Measurements from ENCODE around the gene CTNNBIP1.
A peak's percentile ranks its signal among the peaks of the same experiment; 100 is the strongest.

CTNNBIP1 gene

DNA sequence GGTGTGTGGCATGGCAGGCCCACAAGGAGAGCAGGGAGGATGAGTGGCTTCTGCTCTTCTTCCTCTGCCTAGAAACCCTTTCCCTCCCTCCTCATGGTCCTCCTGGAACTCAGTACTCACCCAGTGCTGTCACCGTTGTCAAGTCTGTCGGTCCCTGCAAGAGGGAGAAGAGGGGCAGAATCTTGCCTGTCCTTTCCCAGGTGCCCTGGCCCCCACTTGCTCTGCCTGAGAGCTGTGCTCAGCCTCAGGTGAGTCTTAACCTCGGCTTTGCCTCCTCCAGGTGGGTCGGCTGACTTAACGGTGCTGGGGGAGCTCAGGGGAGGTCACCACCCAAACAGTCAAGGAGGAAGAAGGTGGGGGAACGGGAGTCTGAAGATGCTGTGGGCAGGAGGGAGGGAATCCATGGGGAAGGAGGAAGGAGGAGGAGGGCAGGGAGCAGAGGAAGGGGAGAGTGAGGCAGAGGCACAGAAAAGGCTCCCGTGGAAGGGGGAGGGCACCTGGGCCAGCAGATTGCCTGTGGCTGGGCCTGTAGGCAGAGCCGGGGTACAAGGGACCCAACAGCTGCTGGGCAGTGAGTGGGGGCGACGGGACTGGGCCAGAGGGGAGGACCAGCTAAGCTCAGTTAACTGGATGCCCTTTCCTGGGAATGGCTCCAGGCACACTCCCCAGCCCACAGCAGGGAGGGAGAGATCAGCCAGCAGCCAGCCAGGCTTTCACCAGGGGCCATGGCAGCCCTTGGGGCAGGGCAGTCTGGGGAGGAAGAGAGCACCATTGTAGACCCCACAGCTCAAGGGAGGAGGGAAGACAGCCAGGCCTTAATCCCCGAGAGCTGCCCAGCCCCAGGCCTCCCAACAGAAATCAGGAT, 26.3 kb downstream of the CTNNBIP1 start:
- H3K36me3 ChIP-seq (ENCODE audit: control insufficient read depth, insufficient read depth, low read length), result no peaks in the 10 kb centered on the region
- H3K4me1 ChIP-seq (ENCODE audit: control insufficient read depth, insufficient read depth, low read length), result no peaks in the 10 kb centered on the region
- H3K9me3 ChIP-seq (ENCODE audit: control insufficient read depth, low read length), result no peaks in the 10 kb centered on the region
- H3K4me3 ChIP-seq (ENCODE audit: low read length), result no peak overlapping the region
- H3K9ac ChIP-seq (ENCODE audit: low read length), result no peak overlapping the region
- no peaks in the 10 kb centered on the region for H3K27me3 ChIP-seq (ENCODE audit: control insufficient read depth, insufficient read depth, low read length)

GRCh38 chr1:9882945-9883303, 27.1 kb downstream of the CTNNBIP1 start:
- no peaks in the 10 kb centered on the region for H3K36me3 ChIP-seq (ENCODE audit: control insufficient read depth, insufficient read depth, low read length)
- no peaks in the 10 kb centered on the region for H3K9me3 ChIP-seq (ENCODE audit: control insufficient read depth, low read length)
- H3K4me1 ChIP-seq (ENCODE audit: control insufficient read depth, insufficient read depth, low read length), result peaks cover 6% of the 10 kb centered on the region
- no peak overlapping the region for H3K9ac ChIP-seq (ENCODE audit: low read length)
- H3K27me3 ChIP-seq (ENCODE audit: control insufficient read depth, insufficient read depth, low read length), result no peaks in the 10 kb centered on the region
- no peak overlapping the region for H3K4me3 ChIP-seq (ENCODE audit: low read length)

DNA sequence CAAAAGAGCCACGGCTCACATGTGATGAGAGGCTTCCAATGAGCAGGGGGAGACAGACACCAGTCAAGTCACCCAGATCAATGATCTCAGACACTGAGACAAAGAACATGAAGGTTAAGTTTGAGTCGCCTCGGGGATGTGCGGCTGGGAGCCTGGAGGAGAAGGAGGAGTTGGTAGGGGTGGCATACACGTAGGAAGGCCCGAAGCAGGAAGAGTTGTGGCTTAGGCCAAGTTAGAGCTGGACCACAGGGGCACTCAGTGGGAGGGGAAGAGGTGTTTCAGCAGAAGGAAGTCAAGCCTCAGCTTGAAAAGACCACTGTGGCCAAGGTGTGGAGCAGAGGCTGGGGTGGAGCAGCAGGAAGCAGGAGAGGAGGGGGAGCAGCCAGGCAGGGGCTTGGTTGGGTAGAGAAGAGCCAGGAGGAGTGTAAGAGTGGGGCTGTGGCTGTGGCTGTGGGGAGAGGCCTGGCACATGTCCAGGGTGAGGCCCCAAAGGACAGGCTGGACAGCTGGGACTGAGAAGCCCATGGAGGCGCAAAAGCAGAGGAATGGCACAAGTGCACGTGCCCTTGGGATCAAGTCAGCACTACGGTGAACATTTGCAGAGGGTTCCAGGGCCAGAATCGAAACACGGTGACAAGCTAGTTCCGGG, 27.6 kb downstream of the CTNNBIP1 start:
- Histone ChIP-seq H3K9ac (ENCODE audit: low read length) (no peak overlapping the region), H3K27me3 (ENCODE audit: control insufficient read depth, insufficient read depth, low read length) (no peaks in the 10 kb centered on the region), H3K9me3 (ENCODE audit: control insufficient read depth, low read length) (no peaks in the 10 kb centered on the region), H3K4me3 (ENCODE audit: low read length) (no peak overlapping the region), H3K4me1 (ENCODE audit: control insufficient read depth, insufficient read depth, low read length) (peaks cover 11% of the 10 kb centered on the region), H3K36me3 (ENCODE audit: control insufficient read depth, insufficient read depth, low read length) (no peaks in the 10 kb centered on the region)

GRCh38 chr1:9881838-9882249, 28.2 kb downstream of the CTNNBIP1 start:
- no peaks in the 10 kb centered on the region for H3K9me3 ChIP-seq (ENCODE audit: control insufficient read depth, low read length)
- no peak overlapping the region for H3K9ac ChIP-seq (ENCODE audit: low read length)
- H3K4me3 ChIP-seq (ENCODE audit: low read length), result no peak overlapping the region
- H3K36me3 ChIP-seq (ENCODE audit: control insufficient read depth, insufficient read depth, low read length), result no peaks in the 10 kb centered on the region
- peaks cover 11% of the 10 kb centered on the region for H3K4me1 ChIP-seq (ENCODE audit: control insufficient read depth, insufficient read depth, low read length)
- H3K27me3 ChIP-seq (ENCODE audit: control insufficient read depth, insufficient read depth, low read length), result no peaks in the 10 kb centered on the region

- Histone ChIP-seq H3K4me1 (ENCODE audit: control insufficient read depth, insufficient read depth, low read length) (peaks cover 24% of the 10 kb centered on the region), H3K36me3 (ENCODE audit: control insufficient read depth, insufficient read depth, low read length) (no peaks in the 10 kb centered on the region), H3K9ac (ENCODE audit: low read length) (no peak overlapping the region), H3K4me3 (ENCODE audit: low read length) (no peak overlapping the region), H3K27me3 (ENCODE audit: control insufficient read depth, insufficient read depth, low read length) (no peaks in the 10 kb centered on the region), H3K9me3 (ENCODE audit: control insufficient read depth, low read length) (no peaks in the 10 kb centered on the region)
Measured at GRCh38 chr1:9878404-9878803, 31.7 kb downstream of the CTNNBIP1 start.

GRCh38 chr1:9877962-9878361, 32.1 kb downstream of the CTNNBIP1 start:
- Histone ChIP-seq H3K4me1 (ENCODE audit: control insufficient read depth, insufficient read depth, low read length) (peaks cover 29% of the 10 kb centered on the region), H3K27me3 (ENCODE audit: control insufficient read depth, insufficient read depth, low read length) (no peaks in the 10 kb centered on the region), H3K9me3 (ENCODE audit: control insufficient read depth, low read length) (no peaks in the 10 kb centered on the region), H3K4me3 (ENCODE audit: low read length) (no peak overlapping the region), H3K36me3 (ENCODE audit: control insufficient read depth, insufficient read depth, low read length) (no peaks in the 10 kb centered on the region), H3K9ac (ENCODE audit: low read length) (no peak overlapping the region)

- Histone ChIP-seq H3K9ac (ENCODE audit: low read length) (no peak overlapping the region), H3K4me3 (ENCODE audit: low read length) (no peak overlapping the region), H3K4me1 (ENCODE audit: control insufficient read depth, insufficient read depth, low read length) (peaks cover 34% of the 10 kb centered on the region), H3K36me3 (ENCODE audit: control insufficient read depth, insufficient read depth, low read length) (peaks cover under 1% of the 10 kb centered on the region), H3K9me3 (ENCODE audit: control insufficient read depth, low read length) (no peaks in the 10 kb centered on the region), H3K27me3 (ENCODE audit: control insufficient read depth, insufficient read depth, low read length) (no peaks in the 10 kb centered on the region)
Measured at GRCh38 chr1:9875636-9876000, 34.5 kb downstream of the CTNNBIP1 start.

- Histone ChIP-seq H3K36me3 (ENCODE audit: control insufficient read depth, insufficient read depth, low read length) (peaks cover 6% of the 10 kb centered on the region), H3K27me3 (ENCODE audit: control insufficient read depth, insufficient read depth, low read length) (no peaks in the 10 kb centered on the region), H3K4me1 (ENCODE audit: control insufficient read depth, insufficient read depth, low read length) (peaks cover 34% of the 10 kb centered on the region), H3K9ac (ENCODE audit: low read length) (peak overlapping the region; percentile 33), H3K4me3 (ENCODE audit: low read length) (no peak overlapping the region), H3K9me3 (ENCODE audit: control insufficient read depth, low read length) (no peaks in the 10 kb centered on the region)
Measured at GRCh38 chr1:9874959-9875635, 35.0 kb downstream of the CTNNBIP1 start.

GRCh38 chr1:9874412-9874811, 35.7 kb downstream of the CTNNBIP1 start:
- peak overlapping the region; percentile 33 for H3K9ac ChIP-seq (ENCODE audit: low read length)
- H3K9me3 ChIP-seq (ENCODE audit: control insufficient read depth, low read length), result no peaks in the 10 kb centered on the region
- peaks cover 34% of the 10 kb centered on the region for H3K4me1 ChIP-seq (ENCODE audit: control insufficient read depth, insufficient read depth, low read length)
- no peak overlapping the region for H3K4me3 ChIP-seq (ENCODE audit: low read length)
- no peaks in the 10 kb centered on the region for H3K27me3 ChIP-seq (ENCODE audit: control insufficient read depth, insufficient read depth, low read length)
- H3K36me3 ChIP-seq (ENCODE audit: control insufficient read depth, insufficient read depth, low read length), result peaks cover 8% of the 10 kb centered on the region

DNA sequence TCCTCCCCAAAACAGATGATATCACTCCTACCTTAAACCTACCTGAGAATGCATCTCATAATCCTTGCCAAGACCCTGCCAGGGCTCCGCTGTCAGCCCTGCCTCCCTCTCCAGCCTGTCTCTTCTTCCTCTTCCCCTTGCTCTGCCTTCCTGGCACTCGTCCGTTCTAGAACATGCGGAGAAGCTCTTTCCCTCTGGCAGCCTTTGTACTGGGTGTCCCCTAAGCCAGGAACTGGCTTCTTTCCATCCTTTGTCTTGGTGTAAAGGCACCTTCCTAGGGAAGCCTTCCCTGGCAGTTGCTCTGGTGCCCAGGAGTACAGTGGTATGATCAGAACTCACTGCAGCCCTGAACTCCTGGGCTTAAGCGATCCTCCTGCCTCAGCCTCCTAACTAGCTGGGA, 36.1 kb downstream of the CTNNBIP1 start:
- no peaks in the 10 kb centered on the region for H3K27me3 ChIP-seq (ENCODE audit: control insufficient read depth, insufficient read depth, low read length)
- H3K4me1 ChIP-seq (ENCODE audit: control insufficient read depth, insufficient read depth, low read length), result peaks cover 34% of the 10 kb centered on the region
- no peak overlapping the region for H3K9ac ChIP-seq (ENCODE audit: low read length)
- no peak overlapping the region for H3K4me3 ChIP-seq (ENCODE audit: low read length)
- no peaks in the 10 kb centered on the region for H3K9me3 ChIP-seq (ENCODE audit: control insufficient read depth, low read length)
- H3K36me3 ChIP-seq (ENCODE audit: control insufficient read depth, insufficient read depth, low read length), result peaks cover 8% of the 10 kb centered on the region

GRCh38 chr1:9873385-9873784, 36.7 kb downstream of the CTNNBIP1 start:
- Histone ChIP-seq H3K9ac (ENCODE audit: low read length) (peak overlapping the region; percentile 5), H3K9me3 (ENCODE audit: control insufficient read depth, low read length) (no peaks in the 10 kb centered on the region), H3K4me1 (ENCODE audit: control insufficient read depth, insufficient read depth, low read length) (peaks cover 31% of the 10 kb centered on the region)

More at GRCh38 chr1:9873385-9873784, 36.7 kb downstream of the CTNNBIP1 start:
- H3K4me3 ChIP-seq (ENCODE audit: low read length), result no peak overlapping the region
- peaks cover 8% of the 10 kb centered on the region for H3K36me3 ChIP-seq (ENCODE audit: control insufficient read depth, insufficient read depth, low read length)
- no peaks in the 10 kb centered on the region for H3K27me3 ChIP-seq (ENCODE audit: control insufficient read depth, insufficient read depth, low read length)

All from mucosa of stomach (tissue), 1 donor.